PC-9 (cell line): ENCODE measurements around the gene LMLN. TPM values are rescaled to one million over a fixed set of nuclear protein-coding genes. Genes with fewer than 3 reads are reported as not detected.
"Not testable (repeated sequence)": the region's sequence is repeated elsewhere in the genome, so short reads cannot be mapped to it uniquely, and the experiment has no call there.

Experiments
- BruUV-seq: library from RNA; stranded (reverse); fragments of 400-500 nt; replicated peaks from 2 replicates; lab custom pipeline; 2021; lab: Mats Ljungman, UMichigan
- CTCF ChIA-PET: fragments of 300-600 bp; sonication (Branson Sonifier 250); formaldehyde crosslinking; loops from one replicate; lab custom pipeline; 2022; ENCODE audit warnings: antibody characterized with exemption; lab: Charles Lee
- POLR2A ChIA-PET: fragments of 300-600 bp; sonication (Branson Sonifier 250); formaldehyde crosslinking; loops from one replicate; lab custom pipeline; 2022; ENCODE audit warnings: antibody characterized with exemption; ENCODE audit not compliant: unreplicated experiment; lab: Charles Lee
- DNase-seq, 2 experiments: peaks; one replicate each; pipeline versions ENCODE4 v3.0.0 to v3.0.0-alpha.2; 2015 to 2022; ENCODE audit warnings: mixed read lengths in 1 of 2
- H2AFZ ChIP-seq: fragments of 200-600 bp; sonication (generic); 2 replicates; pipeline ENCODE4 v1.8.1; 2017; ENCODE audit warnings: antibody characterized with exemption
- H3F3A ChIP-seq: fragments of 200-600 bp; sonication (generic); 2 replicates; pipeline ENCODE4 v1.8.1; 2017; ENCODE audit warnings: antibody characterized with exemption, mild to moderate bottlenecking, low read depth; ENCODE audit not compliant: insufficient read depth
- H3K27ac ChIP-seq: fragments of 200-600 bp; sonication (generic); 2 replicates; pipeline ENCODE4 v1.6.1; 2016; ENCODE audit warnings: mixed run types
- H3K27me3 ChIP-seq: fragments of 200-600 bp; sonication (generic); 2 replicates; pipeline ENCODE4 v1.6.1; 2016; ENCODE audit warnings: low read depth, mixed run types; ENCODE audit not compliant: insufficient read depth
- H3K36me3 ChIP-seq: fragments of 200-600 bp; sonication (generic); 2 replicates; pipeline ENCODE4 v1.6.1; 2016; ENCODE audit warnings: low read depth, mixed run types
- H3K4me1 ChIP-seq: fragments of 200-600 bp; sonication (generic); replicated peaks from 2 replicates; pipeline ENCODE4 v1.6.1; 2016; ENCODE audit warnings: mixed run types; ENCODE audit not compliant: insufficient read depth
- H3K4me2 ChIP-seq: fragments of 200-600 bp; sonication (generic); 2 replicates; pipeline ENCODE4 v1.6.1; 2017; ENCODE audit warnings: mixed run types
- H3K4me3 ChIP-seq: fragments of 200-600 bp; sonication (generic); 2 replicates; pipeline ENCODE4 v1.6.1; 2016; ENCODE audit warnings: mixed run types
- H3K79me2 ChIP-seq: fragments of 200-600 bp; sonication (generic); 2 replicates; pipeline ENCODE4 v1.6.1; 2017; ENCODE audit warnings: low read depth, mixed run types
- H3K9me2 ChIP-seq: fragments of 200-600 bp; sonication (generic); 2 replicates; pipeline ENCODE4 v1.8.1; 2017; ENCODE audit warnings: mild to moderate bottlenecking; ENCODE audit not compliant: insufficient read depth
- H3K9me3 ChIP-seq: fragments of 200-600 bp; sonication (generic); 2 replicates; pipeline ENCODE4 v1.8.1; 2016; ENCODE audit warnings: low read depth; ENCODE audit not compliant: insufficient read depth
- H4K20me1 ChIP-seq: fragments of 200-600 bp; sonication (generic); 2 replicates; pipeline ENCODE4 v1.8.1; 2017; ENCODE audit not compliant: insufficient read depth
- EZH2 ChIP-seq: fragments of 200-600 bp; sonication (generic); IDR thresholded peaks from 2 replicates; pipeline ENCODE4 v1.8.0; 2017; ENCODE audit warnings: antibody characterized with exemption, low read depth
- intact Hi-C: fragments of 100-400 bp; cut with micrococcal nuclease; formaldehyde crosslinking; loops from one replicate; pipeline ENCODE4 v1.10.0; 2022; ENCODE audit not compliant: unreplicated experiment
- total RNA-seq: library from RNA; stranded (reverse); gene quantifications from 2 replicates; pipeline ENCODE4 v1.2.3, GENCODE V29; 2021
- TF ChIP-seq, protein P1 (sequence below): fragments of 200-600 bp; sonication (generic); conservative IDR thresholded peaks from 2 replicates; pipeline ENCODE4 v1.6.1; 2017; ENCODE audit warnings: mixed run types, antibody characterized with exemption, mild to moderate bottlenecking, moderate library complexity

The LMLN gene
- total RNA-seq, 1 experiment from 2014 or later, result 21.1 TPM

- H3K4me3 ChIP-seq, result no peak overlapping the region
- peak overlapping the region; percentile 41 for H3K4me2 ChIP-seq
- peaks cover 78% of the 10 kb centered on the region for H3F3A ChIP-seq
- peak overlapping the region; percentile 55 for H3K27ac ChIP-seq
- CTCF ChIA-PET, result no interaction called here
- TF ChIP-seq, protein P1, sequence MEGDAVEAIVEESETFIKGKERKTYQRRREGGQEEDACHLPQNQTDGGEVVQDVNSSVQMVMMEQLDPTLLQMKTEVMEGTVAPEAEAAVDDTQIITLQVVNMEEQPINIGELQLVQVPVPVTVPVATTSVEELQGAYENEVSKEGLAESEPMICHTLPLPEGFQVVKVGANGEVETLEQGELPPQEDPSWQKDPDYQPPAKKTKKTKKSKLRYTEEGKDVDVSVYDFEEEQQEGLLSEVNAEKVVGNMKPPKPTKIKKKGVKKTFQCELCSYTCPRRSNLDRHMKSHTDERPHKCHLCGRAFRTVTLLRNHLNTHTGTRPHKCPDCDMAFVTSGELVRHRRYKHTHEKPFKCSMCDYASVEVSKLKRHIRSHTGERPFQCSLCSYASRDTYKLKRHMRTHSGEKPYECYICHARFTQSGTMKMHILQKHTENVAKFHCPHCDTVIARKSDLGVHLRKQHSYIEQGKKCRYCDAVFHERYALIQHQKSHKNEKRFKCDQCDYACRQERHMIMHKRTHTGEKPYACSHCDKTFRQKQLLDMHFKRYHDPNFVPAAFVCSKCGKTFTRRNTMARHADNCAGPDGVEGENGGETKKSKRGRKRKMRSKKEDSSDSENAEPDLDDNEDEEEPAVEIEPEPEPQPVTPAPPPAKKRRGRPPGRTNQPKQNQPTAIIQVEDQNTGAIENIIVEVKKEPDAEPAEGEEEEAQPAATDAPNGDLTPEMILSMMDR, result no peak
- no peak for TF ChIP-seq EZH2
- peaks cover 44% of the 10 kb centered on the region for H4K20me1 ChIP-seq
- no peaks in the 10 kb centered on the region for H3K9me2 ChIP-seq
- no peaks in the 10 kb centered on the region for H3K9me3 ChIP-seq
- H3K36me3 ChIP-seq, result peaks cover 38% of the 10 kb centered on the region
- POLR2A ChIA-PET, result interaction anchor here (0.7 kb wide), 1 partner anchor 21 kb away, joined by 6 read pairs; no protein-coding TSS in a partner anchor
- BruUV-seq, result no TSS peak
- peaks cover 48% of the 10 kb centered on the region for H3K79me2 ChIP-seq
- intact Hi-C loops, result loop anchor here (5.0 kb wide), 1 partner anchor 115 kb away; no protein-coding TSS in a partner anchor
- H3K27me3 ChIP-seq, result no peaks in the 10 kb centered on the region
- H2AFZ ChIP-seq, result no peak overlapping the region
- DNase-seq, result peak in 1 of 2 experiments; percentile 30
- peaks cover 71% of the 10 kb centered on the region for H3K4me1 ChIP-seq
Measured at GRCh38 chr3:197957790-197958133, 2.3 kb upstream of the LMLN start.

DNA sequence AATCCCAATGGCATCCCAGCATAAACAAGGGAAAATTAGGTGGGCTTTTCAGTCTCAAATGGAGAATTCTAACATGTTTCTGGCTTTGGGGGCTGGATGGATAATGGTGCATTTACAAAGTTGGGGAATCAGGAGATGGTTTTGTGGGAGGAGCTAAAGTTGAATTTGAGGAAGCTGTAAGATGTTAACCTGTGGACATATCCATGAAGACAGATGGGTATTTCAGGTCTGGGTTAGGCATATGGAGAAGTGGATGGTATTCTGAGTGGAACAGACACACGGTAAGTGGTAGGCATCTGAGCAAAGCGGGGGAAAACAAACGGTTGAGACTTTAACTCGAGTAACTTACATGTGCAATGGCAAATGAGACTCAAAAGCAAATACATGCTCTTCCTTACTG lies 1.7 kb upstream of the LMLN start:
- Histone ChIP-seq H3K27me3 (no peaks in the 10 kb centered on the region), H3K9me3 (no peaks in the 10 kb centered on the region), H4K20me1 (peaks cover 38% of the 10 kb centered on the region), H2AFZ (no peak overlapping the region), H3K4me3 (no peak overlapping the region), H3F3A (peaks cover 72% of the 10 kb centered on the region), H3K79me2 (peaks cover 42% of the 10 kb centered on the region), H3K27ac (peak overlapping the region; percentile 55; the same call in 1 of the 2 replicates), H3K4me1 (peaks cover 65% of the 10 kb centered on the region), H3K4me2 (no peak overlapping the region), H3K36me3 (peaks cover 33% of the 10 kb centered on the region), H3K9me2 (no peaks in the 10 kb centered on the region)
- POLR2A ChIA-PET, result interaction anchor here (0.7 kb wide), 2 partner anchors 21 to 113 kb away, joined by 4 to 6 read pairs; no protein-coding TSS in a partner anchor
- intact Hi-C loops, result loop anchor here (5.0 kb wide), 1 partner anchor 114 kb away; no protein-coding TSS in a partner anchor
- no TSS peak for BruUV-seq
- TF ChIP-seq, protein P1, result no peak
- no peak for TF ChIP-seq EZH2
- peak in 1 of 2 experiments; percentile 33 for DNase-seq
- CTCF ChIA-PET, result no interaction called here

- H3K27me3 ChIP-seq, H3K9me2 ChIP-seq, H3K9me3 ChIP-seq, CTCF ChIA-PET, BruUV-seq, H2AFZ ChIP-seq: not testable (repeated sequence)
- H3K27ac ChIP-seq, result 0 out of 2 replicates have a peak overlapping the region, but pooled peaks have one; percentile 54
- peaks cover 33% of the 10 kb centered on the region for H4K20me1 ChIP-seq
- intact Hi-C loops, result loop anchor here (5.0 kb wide), 1 partner anchor 113 kb away; no protein-coding TSS in a partner anchor
- H3K4me1 ChIP-seq, result peaks cover 60% of the 10 kb centered on the region
- peak overlapping the region; percentile 94 for H3K4me2 ChIP-seq
- H3K36me3 ChIP-seq, result peaks cover 28% of the 10 kb centered on the region
- H3K79me2 ChIP-seq, result peaks cover 37% of the 10 kb centered on the region
- peak overlapping the region; percentile 70; the same call in 1 of the 2 replicates for H3K4me3 ChIP-seq
- peaks cover 67% of the 10 kb centered on the region for H3F3A ChIP-seq
- POLR2A ChIA-PET, result interaction anchor here (0.7 kb wide), 1 partner anchor 113 kb away, joined by 4 read pairs; no protein-coding TSS in a partner anchor
- peak in 1 of 2 experiments; percentile 1 for DNase-seq
Measured at GRCh38 chr3:197958848-197959247, 1.2 kb upstream of the LMLN start.
